ENCODE results near the gene CD300LG.

The CD300LG gene

GRCh38 chr17:43901861-43902589, 55.0 kb downstream of the CD300LG start:
- Histone ChIP-seq H3K27ac (ENCODE audit: low read depth, low read length) (no peak overlapping the region), H3K4me3 (ENCODE audit: insufficient read depth, low read length, poor library complexity, severe bottlenecking) (no peak overlapping the region), H3K79me2 (ENCODE audit: insufficient read depth, low read length) (no peaks in the 10 kb centered on the region), H3K36me3 (ENCODE audit: low read length) (no peaks in the 10 kb centered on the region), H3K9me2 (replicated peaks; ENCODE audit: insufficient read depth, low read length) (no peaks in the 10 kb centered on the region), H3K9me3 (ENCODE audit: insufficient read depth, low read length) (no peaks in the 10 kb centered on the region), H2AFZ (ENCODE audit: low read depth, low read length, severe bottlenecking) (no peak overlapping the region), H3K9ac (ENCODE audit: low read length) (no peak overlapping the region), H3F3A (ENCODE audit: insufficient read depth) (no peaks in the 10 kb centered on the region), H3K4me2 (ENCODE audit: low read depth, low read length, poor library complexity, severe bottlenecking) (no peak overlapping the region), H4K20me1 (ENCODE audit: low read depth, low read length) (no peaks in the 10 kb centered on the region), H3K27me3 (ENCODE audit: low read length) (no peaks in the 10 kb centered on the region)
- TF ChIP-seq EZH2phosphoT487 (conservative IDR thresholded peaks at IDR 0.05; ENCODE audit: low read length) (no peak), CTCF (IDR thresholded peaks at IDR 0.05; ENCODE audit: insufficient read depth, low read length, poor library complexity, severe bottlenecking) (no peak)

- Histone ChIP-seq H3K9ac (ENCODE audit: low read length) (no peak overlapping the region), H3K9me2 (replicated peaks; ENCODE audit: insufficient read depth, low read length) (no peaks in the 10 kb centered on the region), H2AFZ (ENCODE audit: low read depth, low read length, severe bottlenecking) (no peak overlapping the region), H3F3A (ENCODE audit: insufficient read depth) (no peaks in the 10 kb centered on the region), H3K4me3 (ENCODE audit: insufficient read depth, low read length, poor library complexity, severe bottlenecking) (no peak overlapping the region), H3K27me3 (ENCODE audit: low read length) (no peaks in the 10 kb centered on the region), H3K4me2 (ENCODE audit: low read depth, low read length, poor library complexity, severe bottlenecking) (no peak overlapping the region), H3K79me2 (ENCODE audit: insufficient read depth, low read length) (no peaks in the 10 kb centered on the region), H3K36me3 (ENCODE audit: low read length) (no peaks in the 10 kb centered on the region), H4K20me1 (ENCODE audit: low read depth, low read length) (no peaks in the 10 kb centered on the region), H3K27ac (ENCODE audit: low read depth, low read length) (no peak overlapping the region), H3K9me3 (ENCODE audit: insufficient read depth, low read length) (no peaks in the 10 kb centered on the region)
- TF ChIP-seq EZH2phosphoT487 (conservative IDR thresholded peaks at IDR 0.05; ENCODE audit: low read length): no peak
These were observed 58.5 kb downstream of the CD300LG start for GRCh38 chr17:43905400-43905984.

DNA sequence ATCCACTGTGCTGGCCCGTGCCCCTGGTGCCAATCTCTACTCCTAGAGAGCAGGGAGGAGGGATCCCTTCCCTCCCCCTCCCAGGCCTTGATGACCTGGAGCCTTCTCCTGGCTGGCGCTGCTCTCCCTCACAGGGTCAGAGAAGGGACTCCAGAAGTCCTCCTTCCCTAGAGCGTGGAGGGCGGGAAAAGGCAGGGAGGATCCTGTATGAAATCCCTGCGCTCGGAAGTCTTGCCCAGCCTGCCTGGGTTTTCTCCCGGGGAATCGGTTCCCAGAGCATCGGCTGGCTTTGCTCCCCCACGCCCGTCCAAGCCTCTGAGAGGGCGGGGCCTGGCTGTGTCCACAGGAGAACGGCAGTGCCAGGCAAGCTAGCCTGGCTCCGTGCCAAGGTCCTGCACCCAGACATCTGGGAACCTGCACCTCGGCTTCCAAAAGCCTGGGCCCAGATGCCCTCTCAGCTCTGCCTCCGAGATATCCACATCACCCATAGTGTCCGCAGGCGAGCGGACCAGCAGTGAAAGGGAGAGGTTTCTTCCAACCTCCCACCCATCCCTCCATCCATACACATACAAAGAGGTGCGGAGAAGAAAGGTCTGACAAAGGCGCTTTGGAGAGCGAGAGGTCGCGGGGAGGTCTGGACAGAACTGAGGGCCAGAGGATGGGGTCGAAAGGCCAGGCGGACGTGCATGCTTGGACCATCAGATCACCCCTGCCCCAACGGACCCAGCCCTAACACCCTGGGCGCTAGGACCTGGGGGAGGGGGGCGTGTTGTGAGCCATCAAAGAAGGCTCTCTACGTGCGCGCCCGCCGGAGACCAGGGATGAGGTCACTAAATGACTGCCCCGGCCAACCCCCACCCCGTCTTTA, 59.2 kb downstream of the CD300LG start:
- Histone ChIP-seq H3K9me2 (replicated peaks; ENCODE audit: insufficient read depth, low read length) (no peaks in the 10 kb centered on the region), H3K4me2 (ENCODE audit: low read depth, low read length, poor library complexity, severe bottlenecking) (no peak overlapping the region), H3F3A (ENCODE audit: insufficient read depth) (no peaks in the 10 kb centered on the region), H3K27me3 (ENCODE audit: low read length) (no peaks in the 10 kb centered on the region), H4K20me1 (ENCODE audit: low read depth, low read length) (no peaks in the 10 kb centered on the region), H2AFZ (ENCODE audit: low read depth, low read length, severe bottlenecking) (no peak overlapping the region), H3K4me3 (ENCODE audit: insufficient read depth, low read length, poor library complexity, severe bottlenecking) (no peak overlapping the region), H3K9me3 (ENCODE audit: insufficient read depth, low read length) (no peaks in the 10 kb centered on the region), H3K36me3 (ENCODE audit: low read length) (no peaks in the 10 kb centered on the region), H3K9ac (ENCODE audit: low read length) (no peak overlapping the region), H3K79me2 (ENCODE audit: insufficient read depth, low read length) (no peaks in the 10 kb centered on the region), H3K27ac (ENCODE audit: low read depth, low read length) (no peak overlapping the region)
- TF ChIP-seq CTCF (IDR thresholded peaks at IDR 0.05; ENCODE audit: insufficient read depth, low read length, poor library complexity, severe bottlenecking): no peak
- no peak for TF ChIP-seq EZH2phosphoT487 (conservative IDR thresholded peaks at IDR 0.05; ENCODE audit: low read length)
